NCI-H146 treated with DMSO at 0.1 percent for 48 hours (cell line): ENCODE data around the gene ABCG1.

ENCODE experiments used
- DNase-seq: peaks from one replicate; lab custom pipeline; 2025; ENCODE audit not compliant: unreplicated experiment; lab: John Stamatoyannopoulos, UW

ABCG1 gene

DNA sequence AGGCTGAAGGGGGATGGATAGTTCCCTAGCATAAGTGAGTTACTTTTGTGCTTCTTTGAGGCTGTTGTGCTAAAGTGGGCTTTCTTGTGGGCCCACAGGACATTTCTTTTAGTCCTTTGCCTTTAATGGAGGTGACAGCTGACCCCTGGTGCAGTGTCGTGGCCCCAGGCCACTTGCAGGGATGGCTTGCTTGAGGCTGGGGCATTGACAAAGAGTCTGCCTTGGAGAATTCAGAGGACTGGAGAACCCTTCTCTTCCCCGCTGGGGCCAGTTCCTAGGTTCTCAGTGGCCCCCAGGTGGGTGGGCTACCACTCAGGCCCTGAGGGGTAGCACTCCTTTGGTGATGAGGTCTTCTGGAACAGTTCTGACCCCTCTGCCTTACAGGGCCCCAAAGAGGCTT lies 12.8 kb downstream of the ABCG1 start:
- DNase-seq, result no peak

DNA sequence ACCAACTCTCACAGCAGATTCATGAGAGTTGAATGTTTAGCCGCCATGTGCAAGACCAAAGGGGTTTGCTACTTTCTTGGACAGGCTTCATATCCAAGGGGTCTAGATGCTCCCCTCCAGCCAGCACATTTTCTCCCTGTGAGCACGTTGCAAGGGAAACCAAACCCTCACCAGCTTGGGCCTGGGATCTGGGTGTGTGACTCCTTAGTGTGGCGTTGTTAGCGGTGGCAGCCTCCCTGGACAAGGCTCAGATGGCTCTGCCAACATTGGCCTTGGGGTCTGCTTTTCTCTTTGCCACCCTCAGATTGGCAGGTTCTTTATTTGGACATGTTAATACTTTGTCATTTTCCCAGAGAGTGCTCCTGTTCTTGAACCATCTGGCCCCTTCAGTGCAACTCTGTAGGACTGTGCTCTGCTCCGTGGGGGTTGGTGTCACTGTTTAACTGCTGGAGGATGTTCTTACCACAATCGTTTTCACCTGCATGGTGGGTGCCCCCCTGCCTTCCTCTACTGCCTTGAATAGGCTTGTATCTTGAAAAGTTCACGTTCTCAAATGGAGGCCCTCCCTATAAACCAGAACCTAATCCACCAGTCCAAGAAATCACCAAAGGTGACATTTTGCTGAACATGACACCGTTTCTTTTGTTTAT lies 13.4 kb downstream of the ABCG1 start:
- peak; percentile 30 for DNase-seq

- no peak for DNase-seq
Observed at GRCh38 chr21:42233067-42233961, 14.4 kb downstream of the ABCG1 start.

- no peak for DNase-seq
Observed at GRCh38 chr21:42234041-42234440, 15.1 kb downstream of the ABCG1 start.

DNA sequence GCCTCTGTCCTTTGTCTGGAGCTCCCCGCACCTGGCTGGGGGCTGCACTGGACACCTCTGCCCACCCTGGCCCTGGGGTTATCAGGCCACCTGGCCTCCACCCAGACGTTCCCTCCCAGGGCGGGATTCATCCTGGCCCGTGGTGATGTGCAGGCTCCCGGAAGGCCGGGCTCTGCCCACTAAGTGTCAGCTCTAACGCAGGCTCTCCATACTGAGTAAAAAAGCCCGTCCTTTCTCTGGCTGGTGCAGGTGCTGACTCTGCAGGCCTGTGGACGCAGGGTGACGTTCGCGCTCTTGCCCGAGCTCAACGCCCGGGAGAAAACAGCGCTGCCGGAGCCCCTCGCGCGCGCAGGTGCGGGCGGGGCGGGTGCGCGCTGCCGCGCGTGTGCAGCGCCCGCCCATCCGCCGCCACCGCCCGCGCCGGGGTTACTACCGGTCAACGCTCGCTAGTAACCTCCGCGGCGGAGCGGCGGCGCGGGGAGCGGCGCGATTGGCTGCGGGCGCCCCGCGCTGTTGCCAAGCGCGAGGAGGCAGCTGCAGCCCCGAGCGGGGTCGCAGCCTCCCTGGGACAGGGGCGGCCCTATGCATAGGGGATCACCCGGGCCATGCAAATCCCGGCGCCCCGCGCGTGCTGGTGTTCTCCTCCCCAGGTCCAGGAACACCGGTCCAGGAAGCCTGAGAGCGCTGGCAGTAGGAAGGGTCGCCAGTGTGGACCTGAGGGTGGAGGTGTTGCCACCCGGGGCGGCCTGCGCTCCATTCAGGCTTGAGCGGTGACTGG lies 15.7 kb downstream of the ABCG1 start:
- peak; percentile 52 for DNase-seq

- no peak for DNase-seq
Observed at GRCh38 chr21:42235593-42235992, 16.7 kb downstream of the ABCG1 start.

DNA sequence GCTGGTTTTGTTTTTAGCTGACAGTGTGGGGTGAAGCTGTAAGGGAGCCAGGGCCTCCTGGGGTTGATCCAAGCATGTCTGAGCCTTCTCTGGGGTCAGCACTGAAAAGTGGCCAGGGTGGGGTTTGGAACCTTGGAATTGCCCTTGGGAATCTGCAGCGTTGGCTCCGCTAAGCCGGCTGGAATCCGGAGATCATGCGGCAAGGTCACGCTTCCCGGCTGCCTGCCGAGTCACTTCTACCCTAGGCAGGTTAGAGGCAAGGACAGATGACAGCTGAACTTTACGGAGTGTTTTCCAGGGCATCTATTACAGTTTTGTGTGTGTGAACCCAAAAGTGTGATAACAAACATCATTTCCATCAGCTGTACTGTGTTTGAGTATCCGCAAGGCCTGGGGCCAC lies 17.1 kb downstream of the ABCG1 start:
- no peak for DNase-seq

DNA sequence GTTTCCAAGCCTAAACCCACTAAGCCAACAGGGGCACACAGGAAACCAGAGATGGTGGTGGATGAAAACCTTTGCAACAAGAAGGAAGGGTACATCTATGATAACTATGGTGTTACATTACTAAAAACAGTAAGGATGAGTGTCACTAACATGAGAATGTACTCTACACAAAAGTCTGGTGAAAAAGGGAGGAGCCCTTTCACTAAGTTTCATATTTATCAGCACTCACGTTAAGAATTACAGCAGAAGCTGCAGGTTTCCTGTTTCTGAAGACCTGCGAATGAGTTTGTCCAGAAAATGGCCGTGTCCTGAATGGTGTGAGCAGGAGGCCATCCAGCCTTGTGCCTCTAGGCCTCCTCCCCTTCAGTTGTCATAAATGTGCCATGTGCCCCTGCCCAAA lies 17.8 kb downstream of the ABCG1 start:
- no peak for DNase-seq

DNA sequence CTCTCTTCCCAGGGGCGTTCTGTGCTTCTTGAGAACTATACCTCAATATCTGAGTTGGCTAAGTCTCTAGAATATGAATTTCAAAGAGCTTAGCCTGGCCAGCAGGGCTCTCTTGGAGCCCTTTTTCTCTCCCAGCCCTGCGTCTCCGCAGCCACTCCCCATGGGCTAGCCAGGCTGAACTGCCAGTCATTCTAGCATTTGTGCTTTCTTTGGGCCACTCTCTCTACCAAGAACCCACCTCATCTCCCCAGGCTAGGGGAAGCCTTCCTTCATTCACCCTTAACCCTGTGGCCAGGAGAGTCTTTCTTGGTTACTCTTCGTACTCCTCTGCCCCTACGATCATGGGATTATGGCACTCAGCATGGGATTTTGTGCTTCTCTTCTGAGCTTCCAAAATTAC lies 18.2 kb downstream of the ABCG1 start:
- DNase-seq, result no peak

- DNase-seq, result no peak
Observed at GRCh38 chr21:42237577-42237976, 18.6 kb downstream of the ABCG1 start.

DNA sequence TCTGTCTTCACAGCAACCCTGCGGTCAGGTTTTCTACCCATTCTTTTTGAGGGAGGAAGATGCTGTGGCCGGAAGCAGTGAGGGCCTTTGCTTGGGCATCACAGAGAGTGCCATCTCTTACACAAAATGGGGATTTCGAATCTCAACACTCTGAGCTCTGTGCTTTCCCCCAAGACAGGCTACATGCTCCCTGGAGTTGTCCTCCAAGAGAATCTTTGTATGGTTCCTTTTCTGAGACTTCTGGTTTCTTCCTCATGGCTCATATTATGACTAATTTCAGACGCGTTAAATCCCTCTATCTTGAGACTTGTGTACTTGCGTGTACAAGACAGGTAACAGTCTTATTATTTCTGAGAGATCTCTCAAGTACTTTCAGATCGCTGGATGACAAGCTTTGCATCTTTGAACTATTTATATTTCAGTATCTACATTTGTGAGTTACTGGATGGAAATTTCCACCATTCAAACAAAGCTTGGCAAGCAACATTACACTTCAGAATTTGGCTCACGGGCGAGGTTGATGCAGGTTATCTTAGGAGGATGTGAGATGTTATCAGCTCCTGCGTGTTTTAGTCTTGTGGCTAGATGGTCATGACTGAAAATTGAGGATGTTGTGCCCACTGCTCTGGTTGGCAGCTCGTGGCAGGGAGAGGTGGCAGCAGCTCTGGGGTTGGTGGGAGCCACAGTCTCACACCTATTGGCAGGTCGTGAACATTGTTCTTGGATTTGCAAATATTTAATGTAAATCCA lies 19.4 kb downstream of the ABCG1 start:
- DNase-seq, result no peak

DNA sequence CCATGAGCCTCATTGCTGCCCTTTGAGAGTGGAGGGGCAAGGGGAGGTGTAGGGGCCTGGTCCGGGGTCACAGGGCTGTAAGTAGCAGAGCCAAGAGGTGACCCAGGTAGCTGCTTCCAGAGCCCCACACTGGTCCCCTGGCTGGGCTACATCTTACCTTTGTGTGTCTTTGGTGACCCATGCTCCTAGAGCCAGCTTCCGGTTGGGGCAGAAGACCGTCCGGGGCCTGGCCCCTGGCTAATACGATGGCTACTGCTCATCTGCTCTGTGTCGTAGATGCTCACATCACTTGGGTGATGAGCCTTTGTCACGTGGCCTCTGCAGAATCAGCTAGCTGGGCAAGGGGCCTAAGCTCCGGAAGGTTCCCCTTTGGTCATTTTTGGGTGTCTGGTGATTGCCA lies 20.6 kb downstream of the ABCG1 start:
- no peak for DNase-seq

DNA sequence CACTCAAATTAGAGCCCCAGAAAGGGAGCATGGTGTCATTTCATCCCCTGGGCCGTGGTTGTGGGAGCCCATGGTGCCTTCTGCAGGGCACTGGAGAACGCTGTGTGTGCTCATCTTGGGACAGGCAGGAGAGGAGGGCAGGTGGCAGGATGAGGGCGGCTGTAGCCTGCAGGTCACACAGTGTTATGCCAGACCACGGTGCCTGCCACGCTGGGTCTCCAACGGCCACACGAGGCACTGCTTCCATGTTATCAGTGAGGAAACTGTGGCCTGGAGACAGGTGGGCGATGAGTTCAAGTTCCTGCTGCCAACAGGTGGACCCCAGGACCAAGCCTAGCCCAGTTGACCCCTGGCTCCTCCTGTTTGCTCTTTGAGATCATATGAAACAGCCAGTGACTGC lies 21.0 kb downstream of the ABCG1 start:
- DNase-seq, result no peak

DNA sequence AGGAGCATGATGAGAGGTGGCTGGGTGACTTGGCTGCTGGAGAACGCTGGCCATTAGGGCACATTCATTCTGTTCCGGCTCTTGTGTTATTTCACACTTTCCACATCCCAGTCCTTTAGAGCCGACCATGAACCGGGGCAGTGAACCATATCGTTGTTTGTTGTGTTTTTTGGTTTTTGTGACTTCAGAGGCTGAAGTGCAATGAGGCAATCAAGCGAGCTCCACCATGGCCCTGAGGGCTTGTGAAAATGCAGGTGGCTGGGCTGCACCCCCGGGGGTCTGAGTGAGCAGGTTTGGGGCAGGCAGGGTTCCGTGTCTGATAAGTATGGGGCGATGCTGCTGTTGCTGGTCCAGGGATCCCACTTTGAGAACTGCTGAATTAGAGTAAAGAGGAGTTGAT lies 23.7 kb downstream of the ABCG1 start:
- no peak for DNase-seq

GRCh38 chr21:42243026-42243425 lies 24.1 kb downstream of the ABCG1 start:
- DNase-seq, result no peak

GRCh38 chr21:42245331-42246193 lies 26.6 kb downstream of the ABCG1 start:
- DNase-seq, result no peak

DNA sequence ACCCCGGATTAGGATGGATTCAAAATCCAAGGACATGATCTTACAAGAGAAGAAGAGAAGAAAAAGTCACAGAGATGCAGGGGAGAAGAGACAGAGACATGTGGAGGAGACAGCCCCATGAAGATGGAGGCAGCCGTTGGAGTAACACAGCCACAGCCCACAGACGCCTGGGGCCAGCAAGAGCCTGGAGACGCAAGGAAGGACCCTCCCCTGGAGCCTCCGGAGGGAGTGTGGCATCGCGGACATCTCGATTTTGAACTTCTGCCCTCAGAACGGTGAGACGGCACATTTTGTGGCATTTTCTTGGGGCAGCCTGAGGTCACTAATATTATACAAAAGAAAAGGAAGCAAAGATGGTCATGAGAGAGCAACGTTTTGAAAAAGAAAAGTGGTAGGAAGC lies 28.8 kb downstream of the ABCG1 start:
- DNase-seq, result no peak

GRCh38 chr21:42248241-42248640 lies 29.3 kb downstream of the ABCG1 start:
- DNase-seq, result no peak

- no peak for DNase-seq
Observed at GRCh38 chr21:42248783-42249597, 30.1 kb downstream of the ABCG1 start.
